Thyroid gland (tissue), 4 donors: ENCODE results near the gene EYS.

ENCODE experiments used
- POLR2A ChIP-seq, 2 donors: fragments of 450-650 bp; IDR thresholded peaks; one replicate each; pipeline ENCODE4 v1.6.1; 2017; ENCODE audit warnings: antibody characterized with exemption in 2 of 2, mild to moderate bottlenecking in 2 of 2, moderate library complexity in 1 of 2
- TF ChIP-seq, protein P1 (sequence below), 6 experiments: fragments of 200-600 bp in 3 of 6; fragments of 450-650 bp in 3 of 6; sonication (generic) in 3 of 6; IDR thresholded peaks; one replicate each; pipeline ENCODE4 v1.5.1; 2016 to 2019; ENCODE audit warnings: antibody characterized with exemption in 6 of 6, mild to moderate bottlenecking in 2 of 6, inconsistent platforms in 1 of 6, moderate library complexity in 1 of 6

DNA sequence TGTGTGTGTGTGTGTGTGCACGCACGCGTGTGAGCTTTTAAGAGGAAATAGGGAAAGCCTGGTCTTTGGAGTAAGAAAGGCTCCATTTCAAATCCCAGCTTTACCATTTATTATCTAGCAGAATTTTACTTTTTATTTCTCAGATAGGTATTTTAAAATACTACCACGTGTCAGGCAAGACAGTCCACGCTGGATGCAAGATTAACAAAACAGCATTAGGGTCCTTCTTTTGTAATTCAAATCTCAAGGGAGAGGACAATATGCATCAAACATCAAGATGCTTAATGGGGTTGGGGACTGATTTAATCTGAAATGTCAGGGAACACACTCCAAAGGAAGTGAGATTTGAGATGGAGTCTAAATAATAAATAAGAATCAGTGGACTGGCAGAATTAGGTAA is 1302.6 kb downstream of the EYS start:
- TF ChIP-seq, protein P1, sequence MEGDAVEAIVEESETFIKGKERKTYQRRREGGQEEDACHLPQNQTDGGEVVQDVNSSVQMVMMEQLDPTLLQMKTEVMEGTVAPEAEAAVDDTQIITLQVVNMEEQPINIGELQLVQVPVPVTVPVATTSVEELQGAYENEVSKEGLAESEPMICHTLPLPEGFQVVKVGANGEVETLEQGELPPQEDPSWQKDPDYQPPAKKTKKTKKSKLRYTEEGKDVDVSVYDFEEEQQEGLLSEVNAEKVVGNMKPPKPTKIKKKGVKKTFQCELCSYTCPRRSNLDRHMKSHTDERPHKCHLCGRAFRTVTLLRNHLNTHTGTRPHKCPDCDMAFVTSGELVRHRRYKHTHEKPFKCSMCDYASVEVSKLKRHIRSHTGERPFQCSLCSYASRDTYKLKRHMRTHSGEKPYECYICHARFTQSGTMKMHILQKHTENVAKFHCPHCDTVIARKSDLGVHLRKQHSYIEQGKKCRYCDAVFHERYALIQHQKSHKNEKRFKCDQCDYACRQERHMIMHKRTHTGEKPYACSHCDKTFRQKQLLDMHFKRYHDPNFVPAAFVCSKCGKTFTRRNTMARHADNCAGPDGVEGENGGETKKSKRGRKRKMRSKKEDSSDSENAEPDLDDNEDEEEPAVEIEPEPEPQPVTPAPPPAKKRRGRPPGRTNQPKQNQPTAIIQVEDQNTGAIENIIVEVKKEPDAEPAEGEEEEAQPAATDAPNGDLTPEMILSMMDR (IDR thresholded peaks at IDR 0.05) = no peak
- no peak for TF ChIP-seq POLR2A (IDR thresholded peaks at IDR 0.05)
